Cardiac ventricle fibroblast (primary cell): ENCODE measurements around the gene FAM47C. TPM values are rescaled to one million over a fixed set of nuclear protein-coding genes. Genes with fewer than 3 reads are reported as not detected.

Source experiments
- total RNA-seq: library from RNA; depleted of rRNA; stranded (reverse); fragments of >200 nt; gene quantifications from 2 replicates; pipeline ENCODE4 v1.2.3, GENCODE V29; 2015

The FAM47C gene
- not detected in 2 replicates for total RNA-seq

GRCh38 chrX:37008182-37008581, at the start of gene FAM47C:
TSS of gene FAM47C (plus strand) at chrX:37008366. CDS start at chrX:37008411, 45 bp downstream.

